Measurements from ENCODE around the gene RAB2B. TPM values are rescaled to one million over a fixed set of nuclear protein-coding genes. Genes with fewer than 3 reads are reported as not detected.

The RAB2B gene
- total RNA-seq (2014; rRNA removed; shearing (Covaris generic)), result 9.0 and 13.4 TPM in 2 replicates

GRCh38 chr14:21476925-21477681 lies at the start of gene RAB2B, which contains the start of gene TOX4:
Gene RAB2B, minus strand, starts transcription at chr14:21476959. Its CDS starts 87 bp downstream, at chr14:21476872.
Gene TOX4, plus strand, starts transcription at chr14:21477195. Its CDS starts 84 bp downstream, at chr14:21477279.
- in situ Hi-C loops (cut with HindIII; ENCODE audit: low sequenced_read_pairs), result no loop called here
- peak; percentile 100 for DNase-seq (ENCODE audit: low spot score)

- in situ Hi-C loops (cut with HindIII; ENCODE audit: low sequenced_read_pairs), result no loop called here
- peak; percentile 97 for DNase-seq (ENCODE audit: low spot score)
Measured at GRCh38 chr14:21525962-21526671, 49.4 kb upstream of the RAB2B start, which contains the start of gene SALL2. Gene SALL2, minus strand, starts transcription at chr14:21526346. Its CDS starts 219 bp downstream, at chr14:21526127.

- peak; percentile 79 for DNase-seq (ENCODE audit: low spot score)
- in situ Hi-C loops (cut with HindIII; ENCODE audit: low sequenced_read_pairs), result no loop called here
Measured at GRCh38 chr14:21525571-21525961, 48.8 kb upstream of the RAB2B start.

- in situ Hi-C loops (cut with HindIII; ENCODE audit: low sequenced_read_pairs), result no loop called here
- DNase-seq (ENCODE audit: low spot score), result no peak
Measured at GRCh38 chr14:21524575-21525490, 48.1 kb upstream of the RAB2B start.

DNA sequence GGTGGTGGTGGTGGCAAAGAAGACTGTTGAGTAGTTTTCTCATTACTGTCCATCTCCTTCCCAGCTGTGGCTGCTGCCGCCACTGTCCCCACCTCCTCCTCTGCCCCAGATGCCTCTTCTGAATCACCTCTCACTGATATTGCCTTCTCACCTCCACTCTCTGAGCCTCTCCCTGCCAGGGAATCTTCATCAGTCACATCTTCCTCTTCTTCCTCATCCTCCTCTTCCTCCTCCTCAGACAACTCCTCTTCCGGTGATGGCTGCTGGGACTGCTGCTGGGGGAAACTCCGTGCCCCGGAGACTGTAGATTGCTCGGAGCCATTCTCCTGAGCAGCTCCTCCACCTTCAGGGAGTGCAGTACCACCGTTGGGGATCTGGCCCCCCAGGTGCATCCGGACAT lies 46.4 kb upstream of the RAB2B start:
- no peak for DNase-seq (ENCODE audit: low spot score)
- in situ Hi-C loops (cut with HindIII; ENCODE audit: low sequenced_read_pairs), result no loop called here

DNA sequence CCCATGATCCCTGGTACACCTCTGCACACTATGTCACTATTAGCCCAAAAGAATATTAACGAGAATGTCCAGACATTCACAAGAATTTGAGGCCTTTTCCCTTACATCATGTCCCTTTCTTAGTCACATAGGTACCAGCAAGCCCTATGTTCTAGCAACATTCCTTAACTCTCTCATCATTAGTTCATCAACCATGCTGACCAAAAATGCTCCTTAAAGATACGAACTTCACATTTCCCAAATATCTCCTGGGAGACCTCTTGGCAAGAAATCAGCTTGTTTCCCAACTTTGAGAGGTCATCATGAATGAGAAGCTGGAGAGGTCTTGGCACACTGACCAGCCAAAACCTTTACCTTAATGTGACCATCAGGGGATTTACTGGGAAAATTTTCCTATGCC lies 44.7 kb upstream of the RAB2B start:
- no peak for DNase-seq (ENCODE audit: low spot score)

GRCh38 chr14:21520767-21521166 lies 44.0 kb upstream of the RAB2B start:
- in situ Hi-C loops (cut with HindIII; ENCODE audit: low sequenced_read_pairs), result no loop called here
- no peak for DNase-seq (ENCODE audit: low spot score)

More for the DNA sequence above, 44.7 kb upstream of the RAB2B start:
- in situ Hi-C loops (cut with HindIII; ENCODE audit: low sequenced_read_pairs), result no loop called here

DNA sequence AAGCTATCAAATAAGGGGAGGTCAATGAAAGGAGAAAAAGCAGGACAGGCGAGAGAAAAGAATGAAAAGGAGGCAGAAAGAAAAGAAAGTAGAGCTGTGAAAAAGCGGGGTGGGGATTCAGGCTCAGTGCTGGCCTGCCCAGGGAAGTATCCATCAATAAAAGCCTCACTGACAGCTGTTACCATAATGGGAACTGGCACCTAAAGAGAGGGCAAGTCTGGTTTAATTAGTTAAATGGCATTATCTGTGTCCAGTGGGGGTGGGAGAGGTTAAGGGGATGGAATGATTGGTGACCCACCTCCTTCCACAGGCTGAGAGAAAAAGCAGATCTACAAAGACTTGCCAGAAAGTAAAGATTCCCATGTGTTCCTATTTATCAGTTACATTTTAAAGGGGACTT lies 42.0 kb upstream of the RAB2B start:
- DNase-seq (ENCODE audit: low spot score), result no peak
- in situ Hi-C loops (cut with HindIII; ENCODE audit: low sequenced_read_pairs), result no loop called here

GRCh38 chr14:21514341-21514740 lies 37.6 kb upstream of the RAB2B start:
- no peak for DNase-seq (ENCODE audit: low spot score)
- in situ Hi-C loops (cut with HindIII; ENCODE audit: low sequenced_read_pairs), result no loop called here

- DNase-seq (ENCODE audit: low spot score), result peak; percentile 100
- in situ Hi-C loops (cut with HindIII; ENCODE audit: low sequenced_read_pairs), result no loop called here
Measured at GRCh38 chr14:21510735-21511657, 34.2 kb upstream of the RAB2B start, which contains the start of gene METTL3. Gene METTL3, minus strand, starts transcription at chr14:21511340. Its CDS starts 117 bp downstream, at chr14:21511223.

DNA sequence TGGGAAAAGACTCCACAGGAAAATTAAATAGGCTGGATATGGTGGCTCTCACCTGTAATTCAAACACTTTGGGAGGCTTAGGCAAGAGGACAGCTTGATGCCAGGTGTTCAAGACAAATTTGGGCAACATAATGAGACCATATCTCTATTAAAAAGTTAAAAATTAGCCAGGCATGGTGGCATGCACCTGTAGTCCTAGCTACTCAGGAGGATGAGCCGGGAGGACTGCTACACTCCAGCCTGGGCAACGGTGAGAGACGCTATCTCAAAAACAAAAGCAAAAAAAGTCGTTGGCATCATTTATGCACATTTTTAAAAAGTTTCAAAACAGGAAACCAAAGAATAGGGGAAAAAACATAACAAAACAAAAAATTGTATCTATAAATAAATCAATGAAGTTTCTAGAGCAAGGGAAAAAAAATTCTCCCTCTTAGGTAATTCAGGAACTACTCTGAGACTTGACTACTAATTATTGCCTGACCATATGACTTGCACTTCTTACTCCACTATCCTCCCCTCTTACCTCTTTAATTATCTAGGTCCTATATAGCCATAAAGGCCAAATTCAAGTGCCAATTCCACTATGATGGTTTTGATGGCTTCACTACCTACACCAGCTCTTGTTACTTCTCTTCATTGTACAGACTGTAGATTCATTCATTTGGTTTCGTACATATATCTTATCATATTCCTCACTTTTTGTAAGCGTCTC lies 32.8 kb upstream of the RAB2B start:
- in situ Hi-C loops (cut with HindIII; ENCODE audit: low sequenced_read_pairs), result no loop called here
- no peak for DNase-seq (ENCODE audit: low spot score)

GRCh38 chr14:21506557-21506956 lies 29.8 kb upstream of the RAB2B start:
- no peak for DNase-seq (ENCODE audit: low spot score)
- in situ Hi-C loops (cut with HindIII; ENCODE audit: low sequenced_read_pairs), result no loop called here

GRCh38 chr14:21505012-21505553 lies 28.3 kb upstream of the RAB2B start:
- in situ Hi-C loops (cut with HindIII; ENCODE audit: low sequenced_read_pairs), result no loop called here

DNA sequence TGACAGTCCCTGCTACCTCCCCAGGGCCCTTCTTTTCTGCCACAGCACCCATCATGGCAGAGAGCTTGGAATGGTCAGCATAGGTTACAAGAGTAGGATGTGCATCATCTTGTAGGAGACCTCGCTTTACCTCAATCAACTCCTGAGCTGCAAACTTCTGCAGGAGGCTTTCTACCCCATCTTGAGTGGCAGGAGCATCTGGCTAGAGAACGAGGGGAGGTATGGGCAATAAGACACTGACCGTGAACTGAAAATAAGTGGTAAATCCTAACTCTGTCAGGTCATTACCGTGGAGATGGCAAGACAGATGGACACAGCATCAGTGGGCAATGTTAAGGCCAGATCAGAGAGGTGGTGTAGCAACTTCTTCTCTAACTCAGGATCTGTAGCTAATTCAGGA lies 26.6 kb upstream of the RAB2B start:
- no peak for DNase-seq (ENCODE audit: low spot score)
- in situ Hi-C loops (cut with HindIII; ENCODE audit: low sequenced_read_pairs), result no loop called here

More at GRCh38 chr14:21505012-21505553, 28.3 kb upstream of the RAB2B start:
- DNase-seq (ENCODE audit: low spot score), result no peak

GRCh38 chr14:21501568-21501967 lies 24.8 kb upstream of the RAB2B start:
- in situ Hi-C loops (cut with HindIII; ENCODE audit: low sequenced_read_pairs), result no loop called here
- no peak for DNase-seq (ENCODE audit: low spot score)

- peak; percentile 56 for DNase-seq (ENCODE audit: low spot score)
- in situ Hi-C loops (cut with HindIII; ENCODE audit: low sequenced_read_pairs), result no loop called here
Measured at GRCh38 chr14:21498540-21499526, 22.1 kb upstream of the RAB2B start.

Data from G401 (cell line).